ENCODE results near the gene TMEM86B.
A peak's percentile ranks its signal among the peaks of the same experiment; 100 is the strongest.
"Not testable (repeated sequence)": the region's sequence is repeated elsewhere in the genome, so short reads cannot be mapped to it uniquely, and the experiment has no call there.

TMEM86B gene

DNA sequence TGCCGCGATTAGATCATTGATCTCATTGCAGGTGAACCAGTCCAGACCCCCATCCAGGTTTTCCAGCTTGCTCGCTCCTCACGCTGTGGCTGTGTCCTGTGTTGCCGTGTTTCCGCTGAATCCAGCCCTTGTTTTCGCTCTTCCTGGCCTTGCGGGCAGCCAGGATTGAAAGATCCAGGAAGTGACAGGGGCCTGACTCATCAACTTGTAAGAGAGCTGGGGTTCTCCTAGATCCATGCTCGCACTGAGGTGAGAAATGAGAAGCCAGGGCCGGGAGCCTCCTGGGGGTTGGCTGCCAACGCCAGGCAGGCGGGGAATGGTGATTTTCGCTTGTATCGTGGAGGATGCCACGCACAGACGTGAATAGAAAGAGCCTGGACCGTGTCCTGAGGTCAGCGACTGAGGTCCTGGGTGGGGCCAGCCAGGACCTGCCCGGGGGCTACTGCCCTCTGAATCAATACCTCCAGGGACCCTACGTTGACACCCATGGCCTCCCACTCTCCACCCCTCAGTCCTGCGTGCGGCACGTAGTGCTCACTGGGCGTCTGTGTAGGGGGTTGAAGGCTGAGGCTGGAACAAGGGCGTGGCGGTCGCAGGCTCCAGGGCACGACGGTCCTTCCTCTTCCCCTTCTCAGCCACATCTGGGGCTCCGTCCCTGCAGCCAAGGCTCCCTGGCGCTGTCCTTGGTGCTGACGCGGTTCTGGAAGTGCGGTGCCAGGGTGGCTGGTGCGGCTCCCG lies 11.9 kb downstream of the TMEM86B start:
- peak; percentile 92 to 93 for DNase-seq

- DNase-seq: no peak
Observed at GRCh38 chr19:55213547-55213946, 15.0 kb downstream of the TMEM86B start.

DNA sequence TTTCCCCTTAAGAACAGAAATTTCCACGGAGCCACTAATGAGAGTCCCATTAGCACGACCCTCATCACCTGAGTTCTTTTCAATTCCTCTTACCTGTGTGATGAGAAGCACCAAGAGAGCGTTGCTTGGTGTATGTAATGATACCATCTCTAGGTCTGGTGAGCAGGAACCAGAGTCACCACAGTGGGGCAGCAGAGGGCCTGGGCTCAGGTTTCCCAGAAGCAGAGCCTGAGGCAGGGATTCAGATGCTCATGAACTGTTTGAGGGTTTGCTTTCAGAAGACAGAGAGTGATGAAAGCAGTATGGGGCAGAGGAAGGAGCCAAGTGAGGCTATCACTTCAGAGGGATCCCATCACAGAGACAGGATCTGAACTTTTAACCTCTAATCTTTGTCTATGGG lies 16.1 kb downstream of the TMEM86B start:
- peak; percentile 21 to 75 for DNase-seq

DNA sequence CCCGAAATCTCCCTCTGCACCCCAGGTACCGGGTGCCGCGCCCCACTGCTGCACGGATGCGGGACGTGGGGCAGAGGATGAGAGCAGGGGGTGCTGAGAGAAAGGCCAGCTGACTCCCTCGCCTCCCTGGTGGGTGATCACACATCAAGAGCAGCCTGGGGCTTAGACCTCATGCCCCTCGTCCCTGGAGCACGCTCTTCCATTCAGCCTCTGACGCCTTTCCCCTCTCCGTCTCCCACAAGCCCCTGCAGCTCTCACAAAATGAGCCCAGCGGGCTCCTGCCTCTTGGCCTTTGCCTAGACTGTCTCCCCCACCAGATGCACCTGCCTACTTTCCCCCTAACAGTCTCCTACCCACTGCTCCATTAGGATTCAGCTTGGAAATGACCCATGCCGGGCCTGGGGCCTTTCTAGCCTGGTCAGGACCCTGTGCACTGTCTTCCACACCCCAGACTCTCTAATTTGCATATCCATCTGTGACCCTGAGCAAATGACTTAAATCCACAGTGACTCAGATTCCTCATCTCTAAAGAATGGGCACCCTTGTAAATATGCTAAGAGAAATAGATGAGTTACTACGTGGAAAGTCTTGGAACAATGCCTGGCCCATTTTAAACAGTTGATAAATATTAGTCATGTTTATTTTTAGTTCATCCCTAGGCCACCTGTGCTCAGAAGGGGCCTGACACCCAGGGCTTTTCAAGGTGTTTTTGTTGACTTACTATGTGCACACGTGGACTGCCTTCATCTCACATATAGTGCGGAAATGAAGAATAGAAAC lies 18.7 kb downstream of the TMEM86B start:
- no peak for DNase-seq

DNA sequence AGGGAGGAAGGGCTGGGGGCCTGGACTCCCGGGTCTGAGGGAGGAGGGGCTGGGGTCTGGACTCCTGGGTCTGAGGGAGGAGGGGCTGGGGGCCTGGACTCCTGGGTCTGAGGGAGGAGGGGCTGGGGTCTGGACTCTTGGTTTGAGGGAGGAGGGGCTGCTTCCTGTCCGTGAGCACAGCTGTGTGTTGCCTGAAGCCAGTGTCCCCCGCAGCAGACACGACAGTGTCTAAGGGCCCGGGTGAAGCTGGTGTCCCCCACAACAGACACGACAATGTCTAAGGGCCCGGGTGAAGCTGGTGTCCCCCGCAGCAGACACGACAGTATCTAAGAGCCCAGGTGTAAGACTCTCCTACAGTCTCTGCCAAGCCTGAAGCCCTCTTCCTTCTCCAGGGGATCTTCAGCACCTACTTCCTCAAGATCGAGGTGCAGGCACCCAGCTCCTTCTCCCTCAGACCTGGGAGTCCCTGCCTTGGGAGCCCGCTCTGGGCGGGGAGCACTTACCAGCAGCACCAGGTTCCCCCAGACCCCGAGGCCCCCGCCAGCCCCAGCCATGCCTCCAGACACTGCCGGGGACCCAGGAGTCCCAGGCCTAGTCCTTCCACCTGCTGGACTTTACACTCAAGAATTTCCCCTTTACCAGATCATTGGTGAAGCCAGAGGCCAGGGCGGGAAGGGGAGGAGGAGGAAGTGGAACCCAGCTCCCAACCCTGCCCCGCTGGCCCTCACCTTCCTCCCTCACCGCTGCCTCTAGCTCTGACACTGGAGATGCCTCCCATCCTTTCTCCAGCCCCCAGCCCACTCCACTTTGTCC lies 19.5 kb downstream of the TMEM86B start, which contains the start of gene PTPRH:
PTPRH (minus strand) TSS at position 622 of the 813 bp plus-strand sequence; CDS start at position 554, 68 bp downstream.
- no peak for DNase-seq

GRCh38 chr19:55206664-55207500 lies 21.7 kb downstream of the TMEM86B start:
- DNase-seq: peak; percentile 64 to 79

- not testable (repeated sequence) for DNase-seq
Observed at GRCh38 chr19:55202199-55202598, 26.4 kb downstream of the TMEM86B start.

GRCh38 chr19:55199620-55200204 lies 28.9 kb downstream of the TMEM86B start:
- DNase-seq: no peak

- DNase-seq: no peak
Observed at GRCh38 chr19:55198651-55199050, 29.9 kb downstream of the TMEM86B start.

DNA sequence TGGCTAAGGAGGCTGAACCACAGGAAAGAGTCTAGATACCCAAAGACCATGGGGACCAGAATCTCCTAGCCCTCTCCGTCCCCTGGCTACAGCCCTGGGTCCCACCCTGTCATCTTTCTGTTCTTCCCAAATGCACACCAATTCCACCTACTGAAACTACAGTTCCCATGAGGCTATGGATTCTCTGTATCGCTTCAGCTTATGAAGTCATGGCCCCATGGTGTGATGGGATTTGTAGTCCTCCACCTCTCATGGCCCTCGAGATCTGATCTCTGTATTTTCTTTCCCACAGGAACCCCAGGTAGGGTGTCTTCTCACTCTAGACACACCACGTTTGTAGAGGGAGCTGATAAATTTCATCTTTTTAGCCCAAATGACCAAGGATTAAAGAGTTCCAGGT lies 31.0 kb downstream of the TMEM86B start:
- peak in 1 of 2 donors; percentile 41 for DNase-seq

DNA sequence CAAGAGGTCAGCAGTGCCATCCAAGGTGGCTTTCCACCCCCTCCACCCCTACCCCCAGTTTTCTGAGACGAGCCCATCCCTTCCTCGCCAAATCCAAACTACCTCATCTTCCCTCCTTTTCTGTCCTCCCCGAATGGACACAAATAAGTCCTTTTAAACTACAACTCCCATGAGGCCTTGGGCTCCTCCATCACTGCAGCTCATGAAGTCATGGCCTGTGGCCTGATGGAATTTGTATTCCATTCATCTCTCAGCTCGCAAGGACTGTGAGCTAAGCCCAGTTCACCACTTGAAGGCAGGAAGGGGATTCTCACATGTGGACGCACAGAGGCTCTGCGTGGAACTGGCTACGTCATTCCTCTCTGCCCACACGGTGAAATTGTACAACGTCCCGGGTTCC lies 31.8 kb downstream of the TMEM86B start:
- no peak for DNase-seq

DNA sequence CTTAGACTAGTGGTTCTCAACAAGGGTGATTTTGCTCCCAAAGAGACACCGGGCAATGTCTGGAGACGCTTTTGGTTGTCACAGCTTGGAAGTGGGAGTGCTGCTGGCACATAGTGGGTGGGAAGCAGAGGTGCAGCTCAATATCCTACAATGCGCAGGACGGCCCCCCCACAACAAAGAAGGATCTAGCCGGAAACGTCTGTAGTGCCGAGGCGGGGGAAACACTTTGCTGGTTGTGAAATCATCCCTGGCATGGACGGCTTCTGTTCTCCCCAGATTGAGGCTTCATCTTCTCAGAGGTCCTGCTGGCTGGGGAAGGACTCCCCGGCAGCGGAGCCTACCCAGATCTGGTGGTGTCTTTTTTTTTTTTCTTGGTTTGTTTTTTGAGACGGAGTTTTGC lies 35.1 kb downstream of the TMEM86B start:
- peak; percentile 14 to 42 for DNase-seq

GRCh38 chr19:55189403-55189835 lies 39.1 kb downstream of the TMEM86B start:
- DNase-seq: peak in 1 of 2 donors; percentile 79

DNA sequence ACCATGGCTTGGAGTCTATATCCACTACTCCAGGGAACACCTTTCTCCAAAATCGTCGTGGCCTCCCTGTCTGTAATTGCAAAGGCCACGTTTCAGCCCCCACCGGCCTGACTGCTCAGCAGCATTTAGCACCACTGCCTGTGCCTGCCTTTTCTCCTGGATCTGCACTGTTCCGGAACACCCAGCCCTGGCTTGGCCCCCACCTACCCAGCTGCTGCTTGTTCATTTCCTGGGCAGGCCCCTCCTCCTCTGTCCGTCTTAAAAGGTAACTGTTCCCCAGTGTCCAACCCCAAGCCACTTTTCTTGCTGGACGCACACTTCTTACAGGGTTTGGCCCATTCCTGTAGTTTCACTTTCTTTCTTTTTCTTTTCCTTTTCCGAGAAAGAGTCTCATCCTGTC lies 39.9 kb downstream of the TMEM86B start:
- DNase-seq: no peak

DNA sequence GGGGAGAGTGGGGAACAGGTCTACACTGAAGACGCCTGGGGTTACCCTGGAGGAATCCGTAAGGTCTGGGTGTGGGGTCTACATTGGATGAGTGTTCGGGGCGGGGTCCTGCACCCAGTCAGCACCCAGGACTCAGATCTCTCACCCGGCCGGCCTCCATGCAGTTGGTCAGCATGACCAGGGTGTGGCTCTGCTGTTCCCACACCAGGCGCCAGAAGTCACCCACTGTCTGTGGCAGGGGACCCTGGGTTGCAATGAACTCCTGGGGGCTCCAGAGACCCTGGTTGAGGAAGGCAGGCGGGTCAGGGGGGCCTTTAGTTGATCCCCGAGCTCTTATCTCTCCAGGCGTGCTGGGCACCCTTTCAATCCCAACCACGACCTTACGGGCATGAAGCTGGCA lies 42.5 kb downstream of the TMEM86B start:
- no peak for DNase-seq

DNA sequence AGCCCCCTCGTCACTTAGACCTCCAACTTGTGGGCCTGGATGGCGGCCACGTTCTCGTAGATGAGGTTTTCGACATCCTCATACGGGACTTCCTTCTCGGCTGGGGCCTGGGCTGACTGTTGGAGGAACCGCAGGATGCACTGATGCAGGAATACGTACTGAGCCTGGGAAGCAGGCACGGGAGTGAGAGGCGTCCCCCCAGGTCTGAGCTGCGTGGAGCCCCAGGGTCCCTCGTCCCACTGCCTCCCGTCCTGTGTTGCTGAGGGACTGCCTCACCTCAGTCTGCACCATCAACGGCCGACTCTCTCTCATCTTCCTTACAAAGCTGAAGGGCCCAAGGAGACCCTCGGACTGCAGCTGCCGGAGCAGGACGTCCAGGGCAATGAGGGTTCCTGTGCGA lies 46.8 kb downstream of the TMEM86B start:
- DNase-seq: no peak

GRCh38 chr19:55179606-55180484 lies 48.7 kb downstream of the TMEM86B start, which contains the start of gene SYT5:
Gene SYT5, minus strand, starts transcription at chr19:55180289. Its CDS starts 1,248 bp downstream, at chr19:55179041.
- DNase-seq: peak in 1 of 2 donors; percentile 60

- DNase-seq: peak; percentile 8 to 31
Observed at GRCh38 chr19:55178781-55179599, 49.6 kb downstream of the TMEM86B start.
